Stimulated activated naive B cell treated with anti-CD40 and anti-IgM and Interleukin-4, amounts not matched to agents 10 μg/mL and 1 μg/mL and 100 μg/mL, for 72 hours (primary cell): ENCODE data around the gene DIP2B.
"Not testable (repeated sequence)": the region's sequence is repeated elsewhere in the genome, so short reads cannot be mapped to it uniquely, and the experiment has no call there.

Source experiments
- ATAC-seq, 2 donors: fragments of 150-1000 bp; cut with Tn5 transposase; replicated peaks; 2 replicates each; pipeline ENCODE4 v1.10.0; 2021; ENCODE audit warnings: moderate library complexity in 1 of 2
- DNase-seq: peaks from one replicate; pipeline ENCODE4 v3.0.0; 2021
- H3K27ac Mint-ChIP-seq: one replicate; pipeline ENCODE4 v1.8.0; 2022; ENCODE audit warnings: mild to moderate bottlenecking, mixed read lengths
- H3K27me3 Mint-ChIP-seq, 2 donors: one replicate each; pipeline ENCODE4 v1.8.0; 2022; ENCODE audit warnings: mixed read lengths in 2 of 2
- H3K36me3 Mint-ChIP-seq, 2 donors: one replicate each; pipeline ENCODE4 v1.8.0; 2022; ENCODE audit warnings: mixed read lengths in 2 of 2, mild to moderate bottlenecking in 1 of 2
- H3K4me1 Mint-ChIP-seq, 2 donors: one replicate each; pipeline ENCODE4 v1.8.0; 2022; ENCODE audit warnings: mixed read lengths in 2 of 2, mild to moderate bottlenecking in 1 of 2
- H3K4me3 Mint-ChIP-seq, 2 donors: one replicate each; pipeline ENCODE4 v1.8.0; 2022; ENCODE audit warnings: mild to moderate bottlenecking in 2 of 2, mixed read lengths in 2 of 2, moderate library complexity in 1 of 2
- H3K9me3 Mint-ChIP-seq, 2 donors: one replicate each; pipeline ENCODE4 v1.8.0; 2022; ENCODE audit warnings: mixed read lengths in 2 of 2, mild to moderate bottlenecking in 1 of 2

The DIP2B gene

GRCh38 chr12:50504798-50505674 is at the start of gene DIP2B:
Gene DIP2B (plus strand): TSS chr12:50504985. CDS start chr12:50505141, 156 bp downstream.
- H3K27me3 Mint-ChIP-seq, result no peaks in the 10 kb centered on the region
- peak within 1 kb of the TSS; percentile 96 for H3K27ac Mint-ChIP-seq
- peak within 1 kb of the TSS; percentile 96 to 97 for H3K4me3 Mint-ChIP-seq
- peak; percentile 94 for DNase-seq
- peaks cover 0 to 7% of the 10 kb centered on the region in 2 donors for H3K36me3 Mint-ChIP-seq
- no peaks in the 10 kb centered on the region for H3K9me3 Mint-ChIP-seq
- peaks cover 32 to 42% of the 10 kb centered on the region in 2 donors for H3K4me1 Mint-ChIP-seq
- peak; percentile 93 to 94 for ATAC-seq

GRCh38 chr12:50458606-50459005 is 46.2 kb upstream of the DIP2B start:
- H3K27ac Mint-ChIP-seq, result no peak overlapping the region
- peaks cover 31 to 48% of the 10 kb centered on the region in 2 donors for H3K36me3 Mint-ChIP-seq
- H3K27me3 Mint-ChIP-seq, result no peaks in the 10 kb centered on the region
- no peaks in the 10 kb centered on the region for H3K9me3 Mint-ChIP-seq
- H3K4me1 Mint-ChIP-seq, result no peaks in the 10 kb centered on the region
- no peak for DNase-seq
- H3K4me3 Mint-ChIP-seq, result no peak overlapping the region
- no peak for ATAC-seq

GRCh38 chr12:50467439-50467838 is 37.3 kb upstream of the DIP2B start:
- H3K27me3 Mint-ChIP-seq, result no peaks in the 10 kb centered on the region
- no peak for DNase-seq
- H3K4me3 Mint-ChIP-seq, result no peak overlapping the region
- no peaks in the 10 kb centered on the region for H3K4me1 Mint-ChIP-seq
- no peaks in the 10 kb centered on the region for H3K9me3 Mint-ChIP-seq
- H3K36me3 Mint-ChIP-seq, result peaks cover 46 to 60% of the 10 kb centered on the region in 2 donors
- no peak for ATAC-seq
- no peak overlapping the region for H3K27ac Mint-ChIP-seq

GRCh38 chr12:50477241-50477832 is 27.4 kb upstream of the DIP2B start:
- H3K27ac Mint-ChIP-seq, result no peak overlapping the region
- no peak for ATAC-seq

GRCh38 chr12:50482571-50482970 is 22.2 kb upstream of the DIP2B start:
- Mint-ChIP-seq H3K27me3 (no peaks in the 10 kb centered on the region), H3K9me3 (no peaks in the 10 kb centered on the region), H3K36me3 (peaks cover 4 to 14% of the 10 kb centered on the region in 2 donors), H3K27ac (no peak overlapping the region), H3K4me1 (no peaks in the 10 kb centered on the region), H3K4me3 (no peak overlapping the region)
- ATAC-seq, result no peak
- no peak for DNase-seq

More at GRCh38 chr12:50477241-50477832, 27.4 kb upstream of the DIP2B start:
- H3K4me1 Mint-ChIP-seq, result no peaks in the 10 kb centered on the region
- H3K4me3 Mint-ChIP-seq, result no peak overlapping the region
- H3K27me3 Mint-ChIP-seq, result no peaks in the 10 kb centered on the region
- peaks cover 25 to 43% of the 10 kb centered on the region in 2 donors for H3K36me3 Mint-ChIP-seq
- DNase-seq, result no peak
- no peaks in the 10 kb centered on the region for H3K9me3 Mint-ChIP-seq

DNA sequence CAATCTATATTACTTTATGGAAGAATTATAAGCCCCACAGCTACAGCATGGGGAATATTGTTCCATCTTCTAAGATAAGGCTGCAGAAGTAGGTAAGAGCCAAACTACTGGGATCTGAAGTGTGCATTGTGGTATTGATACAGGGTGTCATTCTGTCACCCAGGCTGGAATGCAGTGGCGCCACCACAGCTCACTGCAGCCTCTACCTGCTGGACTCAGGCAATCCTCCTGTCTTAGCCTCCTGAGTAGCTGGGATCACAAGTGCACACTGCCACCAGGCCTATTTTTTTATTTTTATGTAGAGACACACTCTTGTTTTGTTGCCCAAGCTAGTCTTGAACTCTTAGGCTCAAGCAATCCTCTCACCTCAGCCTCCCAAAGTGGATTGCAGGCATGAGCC is 21.3 kb upstream of the DIP2B start:
- ATAC-seq (no peak), DNase-seq (no peak)
- Mint-ChIP-seq H3K36me3 (peaks cover 2 to 14% of the 10 kb centered on the region in 2 donors), H3K4me3 (no peak overlapping the region), H3K27ac (no peak overlapping the region), H3K27me3 (no peaks in the 10 kb centered on the region), H3K9me3 (no peaks in the 10 kb centered on the region), H3K4me1 (no peaks in the 10 kb centered on the region)

DNA sequence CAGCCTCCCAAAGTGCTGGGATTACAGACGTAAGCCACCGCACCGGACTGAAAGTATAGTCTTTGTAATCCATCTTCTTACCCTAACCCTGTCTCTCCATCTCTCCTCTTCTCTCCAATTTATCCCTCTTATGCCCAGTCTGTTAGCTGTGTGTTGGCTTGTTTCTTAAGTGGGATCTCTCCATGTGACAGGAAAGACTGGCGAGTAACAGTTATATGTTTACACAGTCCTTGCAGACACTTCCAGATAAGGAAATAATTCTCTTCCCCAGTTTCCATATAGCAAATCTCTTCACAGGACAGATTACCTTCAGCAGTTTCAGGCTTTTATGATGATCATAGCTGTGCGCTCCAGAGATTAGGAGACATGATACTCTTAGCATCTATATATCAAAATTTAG is 16.0 kb upstream of the DIP2B start:
- Mint-ChIP-seq H3K4me1 (no peaks in the 10 kb centered on the region), H3K4me3 (no peak overlapping the region), H3K27me3 (no peaks in the 10 kb centered on the region), H3K9me3 (peaks cover 10 to 11% of the 10 kb centered on the region in 2 donors), H3K27ac (no peak overlapping the region), H3K36me3 (peaks cover 2 to 6% of the 10 kb centered on the region in 2 donors)
- ATAC-seq (no peak), DNase-seq (no peak)

DNA sequence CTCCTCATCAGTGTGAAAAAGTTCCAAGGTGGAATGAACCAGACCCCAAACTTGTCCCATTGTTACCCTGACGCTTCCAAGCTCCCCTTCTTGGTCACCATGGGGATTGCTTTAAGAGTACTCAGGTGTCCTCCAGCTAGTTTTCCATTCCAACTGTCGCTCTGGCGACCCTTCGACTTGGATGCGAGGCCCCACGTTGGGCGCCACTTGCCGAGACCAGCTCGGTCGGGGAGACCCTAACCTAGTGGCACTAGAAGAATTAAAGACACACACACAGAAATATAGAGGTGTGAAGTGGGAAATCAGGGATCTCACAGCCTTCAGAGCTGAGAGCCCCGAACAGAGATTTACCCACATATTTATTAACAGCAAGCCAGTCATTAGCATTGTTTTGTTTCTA is 6.7 kb upstream of the DIP2B start:
- H3K9me3 Mint-ChIP-seq, result peaks cover 23 to 30% of the 10 kb centered on the region in 2 donors
- peaks cover 9 to 21% of the 10 kb centered on the region in 2 donors for H3K36me3 Mint-ChIP-seq
- not testable (repeated sequence) for H3K27ac Mint-ChIP-seq, DNase-seq, H3K27me3 Mint-ChIP-seq, H3K4me1 Mint-ChIP-seq, ATAC-seq, H3K4me3 Mint-ChIP-seq

GRCh38 chr12:50505675-50506530 is 1.1 kb downstream of the DIP2B start:
- Mint-ChIP-seq H3K9me3 (no peaks in the 10 kb centered on the region), H3K27me3 (no peaks in the 10 kb centered on the region), H3K27ac (peak overlapping the region; percentile 96), H3K4me3 (peak overlapping the region; percentile 96 to 97), H3K36me3 (peaks cover 0 to 6% of the 10 kb centered on the region in 2 donors), H3K4me1 (peaks cover 34 to 50% of the 10 kb centered on the region in 2 donors)
- ATAC-seq (peak; percentile 42 to 45), DNase-seq (no peak)

DNA sequence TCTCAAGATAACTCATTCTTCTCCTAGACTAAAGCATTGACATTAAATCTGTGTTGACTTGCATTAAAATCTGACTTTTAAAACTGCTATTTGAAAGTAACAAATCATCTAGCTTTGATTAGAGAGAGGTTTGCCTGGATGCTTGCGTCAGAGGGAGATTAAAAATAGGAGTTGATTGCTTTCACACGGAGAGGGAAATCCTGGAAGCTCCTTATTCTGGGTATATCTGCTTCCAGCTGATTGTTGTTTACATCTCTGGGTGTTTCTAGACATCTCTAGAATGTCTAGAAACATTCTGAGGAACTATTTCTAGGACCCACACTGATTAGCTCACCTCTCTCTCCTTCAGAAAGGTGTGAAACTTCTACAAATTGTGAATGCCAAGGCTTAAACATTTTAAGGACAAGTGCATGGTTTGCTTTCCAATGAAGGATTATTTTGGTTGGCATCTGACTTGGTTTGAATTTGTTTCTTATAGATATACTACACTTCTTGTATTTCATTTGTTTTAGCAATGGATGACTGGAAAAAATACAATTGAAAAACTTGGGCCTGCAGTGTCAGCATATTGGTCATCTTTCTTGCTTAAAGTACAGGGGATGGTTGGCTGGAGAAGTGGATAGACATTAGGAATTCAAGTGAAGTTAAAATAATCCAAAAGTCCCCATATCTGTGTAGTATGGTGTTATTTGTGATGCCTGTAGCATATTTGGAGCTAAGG is 2.1 kb downstream of the DIP2B start:
- peaks cover 0 to 3% of the 10 kb centered on the region in 2 donors for H3K36me3 Mint-ChIP-seq
- H3K4me1 Mint-ChIP-seq, result peaks cover 34 to 50% of the 10 kb centered on the region in 2 donors
- no peaks in the 10 kb centered on the region for H3K9me3 Mint-ChIP-seq
- ATAC-seq (no peak), DNase-seq (no peak)
- no peaks in the 10 kb centered on the region for H3K27me3 Mint-ChIP-seq
- peak overlapping the region; percentile 53 to 96 for H3K4me3 Mint-ChIP-seq
- H3K27ac Mint-ChIP-seq, result peak overlapping the region; percentile 26

DNA sequence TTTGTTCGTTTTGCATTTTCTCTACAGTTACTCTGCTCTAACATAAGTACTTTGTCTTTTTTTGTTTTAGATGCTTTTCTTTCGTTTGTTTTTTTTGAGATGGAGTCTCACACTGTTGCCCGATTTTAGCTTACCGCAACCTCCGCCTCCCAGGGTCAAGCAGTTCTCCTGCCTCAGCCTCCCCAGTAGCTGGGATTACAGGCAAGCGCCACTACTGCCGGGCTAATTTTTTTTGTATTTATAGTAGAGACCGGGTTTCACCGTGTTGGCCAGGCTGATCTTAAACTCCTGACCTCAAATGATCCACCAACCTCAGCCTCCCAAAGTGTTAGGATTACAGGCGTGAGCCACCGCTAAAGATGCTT is 2.7 kb downstream of the DIP2B start:
- DNase-seq, result no peak
- H3K4me1 Mint-ChIP-seq, result peaks cover 34 to 54% of the 10 kb centered on the region in 2 donors
- H3K9me3 Mint-ChIP-seq, result no peaks in the 10 kb centered on the region
- no peak for ATAC-seq
- H3K27me3 Mint-ChIP-seq, result no peaks in the 10 kb centered on the region
- H3K27ac Mint-ChIP-seq, result peak overlapping the region; percentile 26
- peak overlapping the region in 1 of 2 donors; percentile 5 for H3K4me3 Mint-ChIP-seq
- H3K36me3 Mint-ChIP-seq, result peaks cover 0 to 3% of the 10 kb centered on the region in 2 donors

GRCh38 chr12:50507930-50508329 is 3.1 kb downstream of the DIP2B start:
- H3K27ac Mint-ChIP-seq, result peak overlapping the region; percentile 56
- ATAC-seq, result no peak
- no peak for DNase-seq

DNA sequence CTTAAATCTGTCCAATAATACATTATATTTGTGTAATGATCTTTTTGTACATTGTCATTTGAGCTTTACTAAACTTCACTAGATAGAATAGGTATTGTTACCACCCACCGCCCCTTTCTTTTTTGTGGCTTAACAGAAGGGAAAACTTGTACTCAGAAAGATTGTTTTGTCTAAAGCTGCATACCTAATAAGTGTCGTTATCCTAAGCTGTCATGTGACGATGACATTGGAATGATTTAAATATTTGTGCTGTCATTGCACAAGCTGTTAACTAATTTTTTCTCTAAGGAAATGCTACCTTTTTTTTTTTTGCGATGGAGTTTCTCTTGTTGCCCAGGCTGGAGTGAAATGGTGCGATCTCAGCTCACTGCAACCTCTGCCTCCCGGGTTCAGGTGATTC is 3.6 kb downstream of the DIP2B start:
- Mint-ChIP-seq H3K9me3 (no peaks in the 10 kb centered on the region), H3K4me1 (peaks cover 36 to 64% of the 10 kb centered on the region in 2 donors), H3K4me3 (no peak overlapping the region), H3K36me3 (peaks cover 0 to 3% of the 10 kb centered on the region in 2 donors), H3K27ac (peak overlapping the region; percentile 31), H3K27me3 (no peaks in the 10 kb centered on the region)
- ATAC-seq (no peak), DNase-seq (no peak)

More at GRCh38 chr12:50507930-50508329, 3.1 kb downstream of the DIP2B start:
- Mint-ChIP-seq H3K9me3 (no peaks in the 10 kb centered on the region), H3K27me3 (no peaks in the 10 kb centered on the region), H3K4me3 (peak overlapping the region in 1 of 2 donors; percentile 63), H3K4me1 (peaks cover 36 to 59% of the 10 kb centered on the region in 2 donors), H3K36me3 (peaks cover 0 to 3% of the 10 kb centered on the region in 2 donors)
